Loucy (cell line): ENCODE results near the gene CC2D1A.

Source experiments
- EZH2phosphoT487 ChIP-seq: fragments of 200-600 bp; IDR thresholded peaks from 2 replicates; pipeline ENCODE4 v1.6.1; 2018; ENCODE audit warnings: antibody characterized with exemption, mild to moderate bottlenecking, moderate library complexity, borderline replicate concordance
- TF ChIP-seq, protein P1 (sequence below): fragments of 200-600 bp; sonication (generic); conservative IDR thresholded peaks from 2 replicates; pipeline ENCODE4 v1.5.1; 2014; ENCODE audit warnings: mild to moderate bottlenecking, antibody characterized with exemption, low read length

DNA sequence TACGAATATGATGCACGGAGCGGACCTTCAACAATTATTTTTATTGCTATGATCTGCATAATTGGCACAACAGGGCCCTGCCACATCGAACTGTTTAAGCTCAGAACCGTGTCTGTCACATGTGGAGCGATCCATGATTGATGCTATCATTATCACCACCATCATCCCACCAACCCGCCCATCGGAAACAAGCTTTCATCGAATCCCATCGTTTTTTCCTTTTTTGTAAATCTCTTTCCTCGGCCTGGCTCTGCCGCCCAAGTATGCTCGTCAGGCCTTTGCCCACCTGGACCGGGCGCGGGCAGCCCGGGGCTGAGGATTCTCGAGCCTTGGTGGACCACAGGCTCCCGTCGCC, 45.8 kb downstream of the CC2D1A start:
- TF ChIP-seq, protein P1, sequence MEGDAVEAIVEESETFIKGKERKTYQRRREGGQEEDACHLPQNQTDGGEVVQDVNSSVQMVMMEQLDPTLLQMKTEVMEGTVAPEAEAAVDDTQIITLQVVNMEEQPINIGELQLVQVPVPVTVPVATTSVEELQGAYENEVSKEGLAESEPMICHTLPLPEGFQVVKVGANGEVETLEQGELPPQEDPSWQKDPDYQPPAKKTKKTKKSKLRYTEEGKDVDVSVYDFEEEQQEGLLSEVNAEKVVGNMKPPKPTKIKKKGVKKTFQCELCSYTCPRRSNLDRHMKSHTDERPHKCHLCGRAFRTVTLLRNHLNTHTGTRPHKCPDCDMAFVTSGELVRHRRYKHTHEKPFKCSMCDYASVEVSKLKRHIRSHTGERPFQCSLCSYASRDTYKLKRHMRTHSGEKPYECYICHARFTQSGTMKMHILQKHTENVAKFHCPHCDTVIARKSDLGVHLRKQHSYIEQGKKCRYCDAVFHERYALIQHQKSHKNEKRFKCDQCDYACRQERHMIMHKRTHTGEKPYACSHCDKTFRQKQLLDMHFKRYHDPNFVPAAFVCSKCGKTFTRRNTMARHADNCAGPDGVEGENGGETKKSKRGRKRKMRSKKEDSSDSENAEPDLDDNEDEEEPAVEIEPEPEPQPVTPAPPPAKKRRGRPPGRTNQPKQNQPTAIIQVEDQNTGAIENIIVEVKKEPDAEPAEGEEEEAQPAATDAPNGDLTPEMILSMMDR: no peak
- TF ChIP-seq EZH2phosphoT487: no peak
